Melanocyte of skin (primary cell): ENCODE data around the gene IKBIP. TPM values are rescaled to one million over a fixed set of nuclear protein-coding genes. Genes with fewer than 3 reads are reported as not detected.

ENCODE experiments used
- small RNA-seq, 2 donors: library from RNA; depleted of rRNA; stranded (forward); fragments of <200 nt; gene quantifications; one replicate each; pipeline ENCODE3, GENCODE V24; 2012
- total RNA-seq, 2 donors: library from RNA; depleted of rRNA; stranded (reverse); fragments of >200 nt; gene quantifications; 2 replicates each; pipeline ENCODE4 v1.2.3, GENCODE V29; 2012

IKBIP gene, protein sequence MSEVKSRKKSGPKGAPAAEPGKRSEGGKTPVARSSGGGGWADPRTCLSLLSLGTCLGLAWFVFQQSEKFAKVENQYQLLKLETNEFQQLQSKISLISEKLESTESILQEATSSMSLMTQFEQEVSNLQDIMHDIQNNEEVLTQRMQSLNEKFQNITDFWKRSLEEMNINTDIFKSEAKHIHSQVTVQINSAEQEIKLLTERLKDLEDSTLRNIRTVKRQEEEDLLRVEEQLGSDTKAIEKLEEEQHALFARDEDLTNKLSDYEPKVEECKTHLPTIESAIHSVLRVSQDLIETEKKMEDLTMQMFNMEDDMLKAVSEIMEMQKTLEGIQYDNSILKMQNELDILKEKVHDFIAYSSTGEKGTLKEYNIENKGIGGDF
- total RNA-seq: 10 to 100 TPM; 13.1 to 40.0 TPM

DNA sequence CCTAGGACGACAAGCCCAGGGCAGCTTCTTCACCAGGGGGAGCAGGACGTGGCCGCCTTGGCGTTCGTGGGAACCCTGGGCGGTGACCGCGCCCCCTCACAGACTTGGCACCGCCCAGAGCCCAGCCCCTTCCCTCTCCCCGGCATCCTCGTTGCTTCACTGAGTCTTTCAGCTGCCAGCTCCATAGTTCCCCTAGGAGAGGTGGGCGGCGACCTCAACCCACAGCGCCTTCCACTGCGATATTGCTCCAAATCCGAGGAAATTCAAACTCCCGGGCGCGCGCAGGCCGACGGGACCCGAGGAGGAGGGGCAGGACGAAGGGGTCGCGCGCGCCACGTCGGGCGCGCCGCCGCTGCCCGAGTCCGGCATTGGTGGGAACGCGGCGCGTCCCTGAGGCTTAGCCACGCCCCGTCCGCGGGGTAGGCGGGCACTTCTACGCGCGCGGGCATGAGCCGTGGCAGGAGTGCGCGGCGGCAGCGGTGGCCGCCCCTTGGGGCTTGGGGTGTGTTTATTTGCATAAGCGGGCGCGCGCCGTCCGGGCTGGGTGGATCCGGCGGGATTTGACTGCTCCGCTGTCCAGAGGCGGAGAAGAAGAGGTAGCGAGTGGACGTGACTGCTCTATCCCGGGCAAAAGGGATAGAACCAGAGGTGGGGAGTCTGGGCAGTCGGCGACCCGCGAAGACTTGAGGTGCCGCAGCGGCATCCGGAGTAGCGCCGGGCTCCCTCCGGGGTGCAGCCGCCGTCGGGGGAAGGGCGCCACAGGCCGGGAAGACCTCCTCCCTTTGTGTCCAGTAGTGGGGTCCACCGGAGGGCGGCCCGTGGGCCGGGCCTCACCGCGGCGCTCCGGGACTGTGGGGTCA lies at the start of gene IKBIP, which contains the start of gene APAF1:
Gene IKBIP (minus strand): TSS at position 77 of the 860 bp plus-strand sequence. CDS start 87 bp downstream, outside the sequence.
Gene APAF1 (plus strand): TSS at position 579 of the 860 bp plus-strand sequence. CDS start 3,070 bp downstream, outside the sequence.

DNA sequence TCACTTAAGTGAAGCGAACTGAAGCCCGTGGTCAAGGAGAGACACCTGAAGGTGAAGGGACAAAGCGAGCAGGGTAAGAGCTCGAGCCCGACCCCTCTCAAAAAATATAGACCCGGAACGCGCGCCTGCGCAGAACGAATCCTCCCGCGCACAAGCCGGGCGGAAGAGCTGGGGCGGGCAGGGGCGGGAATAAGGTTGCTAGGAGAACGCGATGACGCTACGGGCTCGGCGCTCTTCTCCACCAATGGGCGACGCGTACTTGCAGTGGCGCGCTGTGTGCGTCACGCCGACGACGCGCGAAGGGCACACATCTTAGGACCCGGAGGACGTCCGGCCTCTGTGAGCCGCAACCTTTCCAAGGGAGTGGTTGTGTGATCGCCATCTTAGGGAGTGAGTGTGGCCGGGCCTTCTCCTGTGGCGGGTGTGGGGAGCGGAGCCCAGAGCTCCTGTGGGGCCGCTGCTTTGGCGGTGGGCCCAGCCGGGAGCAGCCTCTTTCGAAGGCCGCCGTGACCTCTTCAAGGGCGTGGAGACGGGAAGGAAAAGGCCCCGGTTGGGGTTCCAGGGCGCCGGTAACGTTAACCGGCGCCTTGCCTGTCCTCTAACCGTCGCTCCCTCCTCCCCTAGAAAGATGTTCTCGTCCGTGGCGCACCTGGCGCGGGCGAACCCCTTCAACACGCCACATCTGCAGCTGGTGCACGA lies 51.1 kb downstream of the IKBIP start, which contains the start of gene SLC25A3:
Gene SLC25A3 (plus strand): TSS at position 336 of the 699 bp plus-strand sequence. CDS start 293 bp downstream, at position 629.

Small RNAs within 50 kb of the gene (small RNA-seq; reads per million reads assigned to genes)
- 96.3 to 131 reads per million in 2 donors for gene SNORA53

Other genes starting within 250 kb of the IKBIP start
- gene TMPO, start 129.2 kb downstream of the IKBIP start, total RNA-seq: 100 to 1,000 TPM in 1 of 2 donors, 10 to 100 TPM in 1; 67.4 to 178 TPM
- gene SLC25A3, start 51.1 kb downstream of the IKBIP start, total RNA-seq: 100 to 1,000 TPM; 432 to 561 TPM
- gene APAF1, start 502 bp upstream of the IKBIP start, total RNA-seq: 10 to 100 TPM; 15.5 to 19.3 TPM